ENCODE data around the gene CD82.
"Not testable (repeated sequence)": the region's sequence is repeated elsewhere in the genome, so short reads cannot be mapped to it uniquely, and the experiment has no call there.

CD82 gene

DNA sequence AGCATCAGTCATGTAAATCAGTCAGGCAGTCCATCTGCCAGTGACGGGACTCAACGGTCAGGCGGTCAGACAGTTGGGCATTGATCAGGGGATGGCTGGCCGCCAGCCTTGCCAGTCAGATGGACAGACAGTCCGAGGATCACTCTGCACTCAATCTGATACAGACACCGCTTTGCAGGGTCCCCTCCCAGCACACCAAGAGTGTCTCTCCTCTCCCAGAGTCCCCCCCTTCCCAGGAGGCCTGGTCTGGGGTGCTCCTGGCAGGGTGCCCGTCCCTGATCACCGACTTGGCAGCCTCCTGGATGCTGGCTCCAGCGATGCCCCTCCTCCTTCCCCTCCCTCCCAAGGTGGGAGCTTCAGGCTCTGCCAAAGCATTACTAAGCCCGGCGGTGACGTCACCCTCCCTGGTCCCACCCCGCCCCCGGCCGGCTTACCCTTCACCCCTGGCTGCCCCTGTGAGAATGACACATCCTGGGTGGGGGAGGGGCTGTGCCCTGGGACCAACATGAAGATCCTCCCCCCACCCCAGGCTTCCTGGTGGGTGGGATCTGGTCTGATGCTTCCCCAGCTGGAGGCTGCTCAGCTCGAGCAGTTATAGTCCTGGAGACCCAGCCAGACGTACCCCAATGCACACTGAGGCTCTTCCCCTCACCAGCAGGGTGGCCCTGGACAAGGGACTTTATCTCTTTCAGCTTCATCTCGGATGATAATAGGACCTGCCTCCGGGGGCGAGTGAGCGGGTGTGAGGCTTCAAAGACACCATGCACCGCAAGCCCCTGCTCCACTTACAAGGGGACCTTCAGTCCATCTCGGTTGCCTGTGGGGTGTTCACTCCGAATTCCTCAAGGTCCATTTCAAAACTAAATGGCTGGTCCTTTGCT, 69.2 kb downstream of the CD82 start:
- Mint-ChIP-seq H3K4me1 (peaks cover 8% of the 10 kb centered on the region), H3K27me3 (peaks cover 86% of the 10 kb centered on the region), H3K9me3 (no peaks in the 10 kb centered on the region), H3K27ac (ENCODE audit: low read depth) (no peak overlapping the region), H3K4me3 (no peak overlapping the region), H3K36me3 (ENCODE audit: insufficient read depth) (no peaks in the 10 kb centered on the region)
- no peak for ATAC-seq (replicated peaks; ENCODE audit: extremely low read depth, poor library complexity, severe bottlenecking)
- peak in 1 of 2 donors; percentile 8 for DNase-seq (ENCODE audit: low spot score in 2 of 2)

GRCh38 chr11:44637487-44637886, 72.0 kb downstream of the CD82 start:
- H3K4me1 Mint-ChIP-seq = no peaks in the 10 kb centered on the region
- H3K36me3 Mint-ChIP-seq (ENCODE audit: insufficient read depth) = no peaks in the 10 kb centered on the region

GRCh38 chr11:44638032-44638431, 72.6 kb downstream of the CD82 start:
- H3K27ac Mint-ChIP-seq (ENCODE audit: low read depth) = no peak overlapping the region
- DNase-seq (ENCODE audit: low spot score in 2 of 2) = no peak
- H3K36me3 Mint-ChIP-seq (ENCODE audit: insufficient read depth) = no peaks in the 10 kb centered on the region
- no peak for ATAC-seq (replicated peaks; ENCODE audit: extremely low read depth, poor library complexity, severe bottlenecking)
- H3K4me3 Mint-ChIP-seq = no peak overlapping the region
- H3K4me1 Mint-ChIP-seq = no peaks in the 10 kb centered on the region
- H3K9me3 Mint-ChIP-seq = peaks cover 9% of the 10 kb centered on the region
- H3K27me3 Mint-ChIP-seq = peaks cover 86% of the 10 kb centered on the region

More at GRCh38 chr11:44637487-44637886, 72.0 kb downstream of the CD82 start:
- Mint-ChIP-seq H3K27me3 (peaks cover 83% of the 10 kb centered on the region), H3K4me3 (no peak overlapping the region), H3K9me3 (peaks cover 4% of the 10 kb centered on the region), H3K27ac (ENCODE audit: low read depth) (no peak overlapping the region)
- ATAC-seq (replicated peaks; ENCODE audit: extremely low read depth, poor library complexity, severe bottlenecking) (no peak), DNase-seq (ENCODE audit: low spot score in 2 of 2) (no peak)

GRCh38 chr11:44643217-44643616, 77.8 kb downstream of the CD82 start:
- no peaks in the 10 kb centered on the region for H3K36me3 Mint-ChIP-seq (ENCODE audit: insufficient read depth)
- H3K27ac Mint-ChIP-seq (ENCODE audit: low read depth) = no peak overlapping the region
- ATAC-seq (replicated peaks; ENCODE audit: extremely low read depth, poor library complexity, severe bottlenecking) = no peak
- DNase-seq (ENCODE audit: low spot score in 2 of 2) = no peak
- peaks cover 9% of the 10 kb centered on the region for H3K4me1 Mint-ChIP-seq
- no peak overlapping the region for H3K4me3 Mint-ChIP-seq
- peaks cover 17% of the 10 kb centered on the region for H3K9me3 Mint-ChIP-seq
- peaks cover 85% of the 10 kb centered on the region for H3K27me3 Mint-ChIP-seq

GRCh38 chr11:44645827-44646226, 80.4 kb downstream of the CD82 start:
- peaks cover 9% of the 10 kb centered on the region for H3K4me1 Mint-ChIP-seq
- peaks cover 82% of the 10 kb centered on the region for H3K27me3 Mint-ChIP-seq
- no peaks in the 10 kb centered on the region for H3K36me3 Mint-ChIP-seq (ENCODE audit: insufficient read depth)
- peaks cover 17% of the 10 kb centered on the region for H3K9me3 Mint-ChIP-seq
- no peak overlapping the region for H3K27ac Mint-ChIP-seq (ENCODE audit: low read depth)
- ATAC-seq (replicated peaks; ENCODE audit: extremely low read depth, poor library complexity, severe bottlenecking) (no peak), DNase-seq (ENCODE audit: low spot score in 2 of 2) (no peak)
- H3K4me3 Mint-ChIP-seq = no peak overlapping the region

GRCh38 chr11:44647255-44647955, 81.9 kb downstream of the CD82 start:
- H3K27ac Mint-ChIP-seq (ENCODE audit: low read depth); DNase-seq (ENCODE audit: low spot score in 2 of 2); H3K4me1 Mint-ChIP-seq; H3K36me3 Mint-ChIP-seq (ENCODE audit: insufficient read depth); H3K4me3 Mint-ChIP-seq; ATAC-seq (replicated peaks; ENCODE audit: extremely low read depth, poor library complexity, severe bottlenecking): not testable (repeated sequence)
- Mint-ChIP-seq H3K27me3 (peaks cover 90% of the 10 kb centered on the region), H3K9me3 (peaks cover 14% of the 10 kb centered on the region)

DNA sequence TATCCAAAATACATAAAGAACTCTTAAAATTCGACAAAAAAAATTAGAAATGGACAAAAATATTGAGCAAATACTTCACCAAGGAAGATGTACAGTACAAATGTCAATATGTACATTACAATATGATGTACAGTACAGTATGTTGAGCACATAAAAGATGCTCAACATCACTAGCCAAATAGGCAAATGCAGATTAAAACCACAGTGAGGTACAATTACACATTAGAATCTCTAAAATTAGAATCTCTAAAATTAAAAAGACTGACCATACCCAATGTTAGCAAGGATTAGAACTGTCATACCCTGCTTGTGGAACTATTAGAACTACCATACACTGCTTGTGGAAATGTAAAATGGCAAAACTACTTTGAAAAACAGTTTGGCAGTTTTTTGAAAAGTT, 82.6 kb downstream of the CD82 start:
- Mint-ChIP-seq H3K4me3 (no peak overlapping the region), H3K9me3 (peaks cover 7% of the 10 kb centered on the region), H3K27ac (ENCODE audit: low read depth) (no peak overlapping the region), H3K4me1 (peaks cover 9% of the 10 kb centered on the region), H3K27me3 (peaks cover 90% of the 10 kb centered on the region), H3K36me3 (ENCODE audit: insufficient read depth) (no peaks in the 10 kb centered on the region)
- DNase-seq (ENCODE audit: low spot score in 2 of 2) (no peak), ATAC-seq (replicated peaks; ENCODE audit: extremely low read depth, poor library complexity, severe bottlenecking) (no peak)

DNA sequence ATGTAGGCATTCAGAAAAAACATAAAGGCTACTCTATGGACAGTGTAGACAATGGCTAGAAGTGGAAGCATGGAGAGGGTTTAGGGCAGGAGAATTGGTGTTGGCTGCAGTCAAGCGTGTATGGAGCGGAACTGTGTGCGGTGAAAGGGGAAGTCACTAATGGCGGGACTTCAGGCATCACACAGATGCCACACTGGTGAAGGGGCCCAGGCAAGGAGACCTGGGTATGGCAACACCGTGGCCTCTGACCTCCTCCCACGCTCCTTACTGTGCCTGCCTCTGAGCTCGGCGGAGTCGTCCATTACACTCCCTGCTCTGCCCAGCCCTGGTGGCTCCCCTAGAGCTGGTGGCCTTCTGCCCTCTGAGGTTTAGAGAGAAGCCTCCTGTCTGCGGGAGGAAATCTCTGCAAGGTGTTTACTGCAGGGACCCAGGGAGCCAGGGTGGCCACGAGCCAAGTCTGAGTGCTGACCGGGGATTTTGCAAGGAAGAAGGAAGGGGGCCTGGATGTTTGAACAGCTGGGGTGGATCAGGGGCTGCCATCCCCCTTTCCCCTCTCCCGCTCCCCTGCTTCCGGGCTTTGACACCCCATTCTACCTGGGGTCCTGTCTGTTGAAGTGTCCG, 86.2 kb downstream of the CD82 start:
- Mint-ChIP-seq H3K27ac (ENCODE audit: low read depth) (no peak overlapping the region), H3K4me1 (peaks cover 9% of the 10 kb centered on the region), H3K36me3 (ENCODE audit: insufficient read depth) (no peaks in the 10 kb centered on the region), H3K9me3 (peaks cover 6% of the 10 kb centered on the region), H3K4me3 (no peak overlapping the region), H3K27me3 (peaks cover 86% of the 10 kb centered on the region)
- no peak for DNase-seq (ENCODE audit: low spot score in 2 of 2)
- no peak for ATAC-seq (replicated peaks; ENCODE audit: extremely low read depth, poor library complexity, severe bottlenecking)

DNA sequence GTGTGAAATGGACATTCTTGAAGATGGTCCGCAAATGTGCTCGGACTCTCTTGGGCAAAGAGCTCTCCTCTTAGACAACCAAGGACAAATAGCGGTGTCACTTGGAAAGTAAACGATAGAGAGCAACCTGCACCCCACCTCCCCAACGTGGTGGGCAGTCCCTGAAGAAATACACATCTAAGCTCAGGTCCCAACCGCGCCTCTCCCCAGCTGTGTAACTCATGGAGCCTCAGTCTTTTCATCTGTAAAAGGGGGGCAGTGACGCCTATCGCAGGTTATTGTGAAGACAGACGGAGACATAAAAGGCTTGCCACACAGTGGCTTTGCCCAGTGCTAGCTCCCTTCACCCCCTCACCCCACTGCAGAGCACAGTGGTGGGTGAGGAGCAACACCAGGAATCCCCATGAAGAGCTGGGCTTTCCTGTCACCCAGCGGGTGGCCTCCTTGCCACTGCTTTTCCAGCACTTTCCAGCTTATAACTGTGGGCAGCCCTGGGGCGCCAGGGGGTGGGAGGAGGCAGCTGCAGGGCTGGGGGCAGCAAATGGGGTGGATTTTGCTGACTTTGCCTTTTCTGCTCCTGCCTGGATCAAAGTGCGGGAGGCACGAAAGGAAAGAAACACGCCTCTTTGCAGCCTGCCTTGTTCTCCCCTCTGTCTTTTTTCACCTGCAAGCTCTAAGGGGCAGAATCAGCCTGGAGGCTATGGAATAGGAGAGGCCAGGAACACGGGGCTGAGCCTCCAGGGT, 87.6 kb downstream of the CD82 start:
- Mint-ChIP-seq H3K4me3 (no peak overlapping the region), H3K9me3 (no peaks in the 10 kb centered on the region), H3K27ac (ENCODE audit: low read depth) (no peak overlapping the region), H3K27me3 (peaks cover 72% of the 10 kb centered on the region), H3K36me3 (ENCODE audit: insufficient read depth) (no peaks in the 10 kb centered on the region), H3K4me1 (peaks cover under 1% of the 10 kb centered on the region)
- DNase-seq (ENCODE audit: low spot score in 2 of 2) = no peak
- ATAC-seq (replicated peaks; ENCODE audit: extremely low read depth, poor library complexity, severe bottlenecking) = no peak

DNA sequence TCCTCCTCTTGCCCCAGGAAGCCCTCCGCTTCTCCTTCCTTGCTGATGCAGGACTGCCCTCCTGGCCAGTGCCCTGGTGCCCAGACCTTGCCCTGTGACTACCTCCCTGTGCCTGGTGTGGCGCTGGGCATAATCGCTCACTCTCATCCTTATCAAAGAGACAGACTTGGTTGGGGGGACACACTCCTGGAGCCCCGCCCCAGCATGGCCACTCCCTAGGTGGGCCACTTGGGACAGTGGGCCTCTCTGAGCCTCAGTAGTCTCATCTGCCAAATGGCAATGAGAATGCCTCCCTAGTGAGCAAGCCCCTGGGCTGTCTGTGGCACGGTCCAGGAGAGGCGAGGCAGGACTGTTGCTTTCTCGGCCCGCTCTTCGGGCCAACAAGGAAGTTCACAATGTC, 88.6 kb downstream of the CD82 start:
- H3K9me3 Mint-ChIP-seq = no peaks in the 10 kb centered on the region
- ATAC-seq (replicated peaks; ENCODE audit: extremely low read depth, poor library complexity, severe bottlenecking) (no peak), DNase-seq (ENCODE audit: low spot score in 2 of 2) (no peak)
- H3K4me3 Mint-ChIP-seq = no peak overlapping the region
- no peak overlapping the region for H3K27ac Mint-ChIP-seq (ENCODE audit: low read depth)
- peaks cover 1% of the 10 kb centered on the region for H3K36me3 Mint-ChIP-seq (ENCODE audit: insufficient read depth)
- no peaks in the 10 kb centered on the region for H3K4me1 Mint-ChIP-seq
- peaks cover 62% of the 10 kb centered on the region for H3K27me3 Mint-ChIP-seq

DNA sequence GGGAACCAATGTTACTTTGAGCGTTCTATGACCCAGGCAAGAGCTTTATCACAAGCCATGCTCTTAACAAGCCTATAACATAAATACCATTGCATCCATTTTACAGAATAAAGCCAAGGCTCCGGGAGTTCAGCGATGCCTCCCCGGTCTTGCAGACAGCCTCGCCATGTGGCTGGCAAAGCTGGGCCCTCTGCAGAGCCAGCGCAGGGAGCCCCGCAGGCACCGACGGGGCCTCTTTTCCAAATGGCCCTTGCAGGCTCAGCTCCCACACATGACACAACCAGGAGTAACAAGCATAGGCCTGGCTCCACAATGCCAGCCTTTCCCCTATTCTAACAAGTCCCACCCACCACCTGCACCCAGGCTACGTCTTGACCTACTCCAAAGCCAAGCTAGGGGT, 89.1 kb downstream of the CD82 start:
- no peak overlapping the region for H3K27ac Mint-ChIP-seq (ENCODE audit: low read depth)
- no peak overlapping the region for H3K4me3 Mint-ChIP-seq
- H3K9me3 Mint-ChIP-seq = no peaks in the 10 kb centered on the region
- H3K27me3 Mint-ChIP-seq = peaks cover 57% of the 10 kb centered on the region
- ATAC-seq (replicated peaks; ENCODE audit: extremely low read depth, poor library complexity, severe bottlenecking) = no peak
- DNase-seq (ENCODE audit: low spot score in 2 of 2) = no peak
- peaks cover 1% of the 10 kb centered on the region for H3K36me3 Mint-ChIP-seq (ENCODE audit: insufficient read depth)
- no peaks in the 10 kb centered on the region for H3K4me1 Mint-ChIP-seq

DNA sequence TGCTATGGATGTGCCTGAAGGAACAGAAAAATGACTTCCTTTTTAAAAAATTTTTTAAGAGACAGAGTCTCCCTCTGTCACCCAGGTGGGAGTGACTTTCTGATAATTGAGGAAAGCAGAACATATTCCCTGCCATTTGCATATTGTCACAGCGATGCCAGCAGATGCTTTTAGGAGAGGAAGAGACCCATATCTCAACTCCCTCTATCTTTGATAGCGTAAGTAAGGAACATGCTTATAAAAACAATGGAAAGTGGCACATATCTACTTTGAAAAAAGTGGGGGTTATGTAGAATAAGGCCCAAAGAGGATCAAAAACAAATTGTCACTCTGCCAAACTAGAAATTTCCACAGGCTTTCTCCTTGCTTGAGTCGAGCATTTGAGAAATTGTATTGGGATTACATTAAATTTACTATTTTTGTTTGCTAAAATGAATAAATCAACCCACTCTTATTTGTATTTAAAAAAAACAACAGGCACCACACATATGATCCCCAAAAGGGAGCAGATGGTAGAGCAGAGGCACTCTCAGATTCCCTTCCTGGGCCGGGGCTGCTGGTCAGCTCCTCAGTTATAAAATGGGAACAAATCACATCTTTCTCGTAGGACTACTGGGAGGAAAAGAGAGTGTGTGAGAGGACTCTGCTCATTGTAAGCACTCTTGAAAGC, 92.5 kb downstream of the CD82 start:
- H3K27me3 Mint-ChIP-seq = peaks cover 28% of the 10 kb centered on the region
- ATAC-seq (replicated peaks; ENCODE audit: extremely low read depth, poor library complexity, severe bottlenecking) (no peak), DNase-seq (ENCODE audit: low spot score in 2 of 2) (no peak)
- no peak overlapping the region for H3K27ac Mint-ChIP-seq (ENCODE audit: low read depth)
- H3K4me1 Mint-ChIP-seq = no peaks in the 10 kb centered on the region
- no peaks in the 10 kb centered on the region for H3K9me3 Mint-ChIP-seq
- H3K4me3 Mint-ChIP-seq = no peak overlapping the region
- H3K36me3 Mint-ChIP-seq (ENCODE audit: insufficient read depth) = peaks cover 1% of the 10 kb centered on the region

Data from central memory CD8-positive, alpha-beta T cell (primary cell).